ENCODE measurements around the gene SPO11.

SPO11 gene

DNA sequence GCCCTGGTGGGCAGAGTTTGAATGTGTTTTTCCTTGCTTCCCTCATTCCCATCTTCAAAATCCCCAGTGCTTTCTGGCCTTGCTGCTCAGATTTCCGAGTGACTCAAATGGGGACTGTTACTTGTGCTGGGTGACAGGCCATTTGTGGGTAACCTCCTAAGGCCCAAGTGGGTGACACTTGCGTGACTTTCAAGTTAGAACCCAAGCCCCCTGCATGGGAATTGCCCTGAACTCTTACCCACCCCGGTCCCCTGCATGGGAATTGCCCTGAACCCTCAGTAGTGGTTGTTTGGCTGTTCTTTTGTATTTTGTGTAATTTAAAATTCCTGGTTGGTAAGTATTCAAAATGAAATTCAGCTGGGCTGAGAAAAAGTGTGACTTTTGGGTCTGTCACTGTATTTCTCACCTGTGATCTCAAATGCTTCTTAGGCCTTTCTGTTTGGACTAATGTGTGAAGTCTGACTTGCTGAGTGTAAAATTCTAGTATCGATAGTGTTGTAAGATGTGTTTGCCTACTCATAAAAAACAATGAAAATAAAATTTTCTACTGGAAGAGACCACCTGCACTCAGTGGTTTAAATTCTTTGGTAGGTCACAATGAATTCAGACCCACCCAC is 49.2 kb downstream of the SPO11 start:
- Histone ChIP-seq H3K9ac (ENCODE audit: low read depth, low read length) (no peak overlapping the region), H3K36me3 (ENCODE audit: insufficient read depth, low read length) (peaks cover 58% of the 10 kb centered on the region), H3K27ac (ENCODE audit: low read depth, low read length) (no peak overlapping the region), H3K4me1 (ENCODE audit: insufficient read depth, low read length) (no peaks in the 10 kb centered on the region), H3K27me3 (ENCODE audit: insufficient read depth, low read length) (no peaks in the 10 kb centered on the region), H3K4me3 (ENCODE audit: low read length) (no peak overlapping the region), H3K9me3 (ENCODE audit: insufficient read depth, low read depth, low read length) (no peaks in the 10 kb centered on the region)
- 94% methylated on average over 3 of the region's 4 CpGs for WGBS

DNA sequence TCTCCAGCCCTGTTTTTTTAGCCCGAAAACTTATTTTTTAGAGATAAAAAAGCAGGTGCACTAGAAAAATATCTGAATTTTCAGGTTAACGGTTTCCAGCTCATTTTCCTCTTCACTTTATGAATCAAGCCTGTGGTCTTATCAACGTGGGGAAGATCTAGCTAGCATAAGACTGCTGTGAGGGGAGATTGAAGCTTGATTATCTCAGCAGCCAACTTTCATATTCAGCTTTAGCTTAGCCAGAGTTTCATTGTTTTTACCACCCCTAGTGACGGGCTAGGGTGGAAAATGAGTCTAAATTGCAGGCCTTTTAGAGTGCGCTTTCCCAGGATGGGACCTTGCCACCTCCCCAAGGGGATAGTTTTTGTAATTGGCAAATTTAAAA is 49.7 kb downstream of the SPO11 start:
- Histone ChIP-seq H3K4me3 (ENCODE audit: low read length) (no peak overlapping the region), H3K4me1 (ENCODE audit: insufficient read depth, low read length) (no peaks in the 10 kb centered on the region), H3K27ac (ENCODE audit: low read depth, low read length) (no peak overlapping the region), H3K9ac (ENCODE audit: low read depth, low read length) (no peak overlapping the region), H3K9me3 (ENCODE audit: insufficient read depth, low read depth, low read length) (no peaks in the 10 kb centered on the region), H3K27me3 (ENCODE audit: insufficient read depth, low read length) (no peaks in the 10 kb centered on the region), H3K36me3 (ENCODE audit: insufficient read depth, low read length) (peaks cover 55% of the 10 kb centered on the region)
- WGBS: 92% methylated on average over 5 of the region's 5 CpGs

DNA sequence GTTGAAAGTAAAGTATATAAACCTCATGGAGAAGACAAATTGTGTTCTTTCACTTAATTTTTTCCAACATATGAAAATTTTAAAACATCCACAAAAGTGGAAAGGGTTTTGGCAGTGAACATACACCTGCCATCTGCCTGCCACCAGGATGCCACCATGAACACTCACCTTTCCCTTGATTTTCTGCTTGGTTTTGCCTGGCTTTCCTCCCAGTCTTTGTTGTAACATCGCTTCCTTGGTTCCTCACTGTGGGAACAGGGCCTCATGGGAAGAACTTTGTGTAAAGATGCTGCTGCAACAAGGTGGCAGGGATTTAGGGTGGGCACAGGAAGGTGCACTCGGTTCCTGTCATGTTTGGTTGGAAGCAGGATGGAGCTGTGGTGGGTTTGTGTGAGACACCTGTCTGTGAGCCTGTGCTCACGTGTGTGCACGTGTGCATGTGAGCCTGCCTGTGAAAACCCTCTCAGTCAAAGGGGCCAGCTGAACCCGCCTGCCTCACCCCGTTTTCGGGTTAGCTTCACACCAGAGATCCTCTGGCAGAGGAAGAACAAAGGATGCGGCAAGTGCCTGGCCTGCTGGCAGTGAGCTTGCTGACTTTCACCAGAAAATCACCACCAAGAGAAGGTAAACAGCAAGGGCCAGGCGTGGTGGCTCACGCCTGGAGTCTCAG is 50.6 kb downstream of the SPO11 start:
- H3K9me3 ChIP-seq (ENCODE audit: insufficient read depth, low read depth, low read length): no peaks in the 10 kb centered on the region
- H3K4me3 ChIP-seq (ENCODE audit: low read length): no peak overlapping the region
- no peaks in the 10 kb centered on the region for H3K27me3 ChIP-seq (ENCODE audit: insufficient read depth, low read length)
- WGBS: 92% methylated on average over 10 of the region's 10 CpGs
- H3K27ac ChIP-seq (ENCODE audit: low read depth, low read length): no peak overlapping the region
- H3K9ac ChIP-seq (ENCODE audit: low read depth, low read length): no peak overlapping the region
- H3K36me3 ChIP-seq (ENCODE audit: insufficient read depth, low read length): peaks cover 46% of the 10 kb centered on the region
- H3K4me1 ChIP-seq (ENCODE audit: insufficient read depth, low read length): no peaks in the 10 kb centered on the region

DNA sequence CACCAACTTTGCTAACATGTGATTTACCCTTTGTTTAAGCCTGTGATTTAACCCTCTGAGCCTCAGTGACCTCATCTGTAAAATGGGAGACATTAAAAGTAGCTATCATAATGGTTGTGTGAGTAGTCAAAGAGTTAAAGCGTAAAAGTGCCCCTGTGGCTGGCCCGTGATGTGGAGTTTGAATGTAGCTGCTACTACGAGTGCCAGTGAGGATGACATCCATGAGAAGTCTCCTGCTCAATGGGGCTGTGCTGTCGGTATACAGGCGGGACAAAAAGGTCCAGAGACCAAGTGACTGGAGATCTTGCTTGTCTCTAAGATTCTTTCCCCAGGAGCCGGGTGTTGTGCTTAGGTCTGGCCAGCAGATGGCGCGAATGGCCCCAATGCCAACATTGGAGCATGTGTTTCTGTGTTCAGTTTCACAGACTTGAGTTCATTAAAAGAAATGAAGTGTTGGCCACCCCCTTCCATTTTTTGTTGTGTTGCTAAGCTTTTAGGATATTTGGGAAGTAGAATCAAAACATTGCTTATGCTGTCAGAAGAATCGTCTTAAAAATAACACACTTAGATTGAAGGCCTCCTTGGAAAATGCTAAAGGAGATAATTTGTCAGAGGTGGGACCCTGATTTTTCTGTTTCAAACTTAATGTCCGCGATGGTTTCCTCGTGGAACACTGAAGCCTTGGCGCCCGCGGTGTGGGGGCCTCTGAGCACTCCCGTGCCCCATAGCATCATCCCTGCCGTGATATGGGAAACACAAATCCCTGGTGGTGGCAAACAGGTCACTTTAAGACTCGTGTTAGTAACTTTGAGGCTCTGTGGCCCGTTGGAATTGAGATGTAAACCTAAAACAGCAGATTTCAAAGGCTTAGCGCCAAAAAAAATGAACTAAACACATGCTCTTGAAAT is 52.2 kb downstream of the SPO11 start:
- WGBS: 65% methylated on average over 20 of the region's 20 CpGs
- peaks cover 29% of the 10 kb centered on the region for H3K36me3 ChIP-seq (ENCODE audit: insufficient read depth, low read length)
- H3K9ac ChIP-seq (ENCODE audit: low read depth, low read length): no peak overlapping the region
- H3K27me3 ChIP-seq (ENCODE audit: insufficient read depth, low read length): no peaks in the 10 kb centered on the region
- no peak overlapping the region for H3K4me3 ChIP-seq (ENCODE audit: low read length)
- no peaks in the 10 kb centered on the region for H3K4me1 ChIP-seq (ENCODE audit: insufficient read depth, low read length)
- H3K9me3 ChIP-seq (ENCODE audit: insufficient read depth, low read depth, low read length): no peaks in the 10 kb centered on the region
- no peak overlapping the region for H3K27ac ChIP-seq (ENCODE audit: low read depth, low read length)

DNA sequence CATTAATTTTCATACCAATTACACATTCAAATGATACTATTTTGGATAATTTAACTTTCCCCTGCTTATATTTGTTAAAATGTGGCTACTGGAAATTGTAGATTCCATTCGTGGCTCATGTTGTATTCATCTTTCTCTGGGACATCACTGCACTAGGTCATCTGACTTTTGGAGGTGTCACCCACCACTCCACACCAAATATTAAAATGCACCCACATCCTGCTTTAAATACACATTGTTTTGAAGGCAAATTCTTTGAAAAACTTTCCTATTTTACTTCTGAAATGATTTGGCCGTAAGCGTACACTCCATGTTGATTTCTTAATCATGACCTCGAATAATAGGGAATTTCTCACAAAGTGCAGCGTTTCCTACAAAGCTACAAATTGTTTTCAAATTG is 52.9 kb downstream of the SPO11 start:
- Histone ChIP-seq H3K9ac (ENCODE audit: low read depth, low read length) (no peak overlapping the region), H3K9me3 (ENCODE audit: insufficient read depth, low read depth, low read length) (no peaks in the 10 kb centered on the region), H3K4me1 (ENCODE audit: insufficient read depth, low read length) (no peaks in the 10 kb centered on the region), H3K27me3 (ENCODE audit: insufficient read depth, low read length) (no peaks in the 10 kb centered on the region), H3K36me3 (ENCODE audit: insufficient read depth, low read length) (peaks cover 23% of the 10 kb centered on the region), H3K4me3 (ENCODE audit: low read length) (no peak overlapping the region), H3K27ac (ENCODE audit: low read depth, low read length) (no peak overlapping the region)
- WGBS: 93% methylated on average over 5 of the region's 5 CpGs

DNA sequence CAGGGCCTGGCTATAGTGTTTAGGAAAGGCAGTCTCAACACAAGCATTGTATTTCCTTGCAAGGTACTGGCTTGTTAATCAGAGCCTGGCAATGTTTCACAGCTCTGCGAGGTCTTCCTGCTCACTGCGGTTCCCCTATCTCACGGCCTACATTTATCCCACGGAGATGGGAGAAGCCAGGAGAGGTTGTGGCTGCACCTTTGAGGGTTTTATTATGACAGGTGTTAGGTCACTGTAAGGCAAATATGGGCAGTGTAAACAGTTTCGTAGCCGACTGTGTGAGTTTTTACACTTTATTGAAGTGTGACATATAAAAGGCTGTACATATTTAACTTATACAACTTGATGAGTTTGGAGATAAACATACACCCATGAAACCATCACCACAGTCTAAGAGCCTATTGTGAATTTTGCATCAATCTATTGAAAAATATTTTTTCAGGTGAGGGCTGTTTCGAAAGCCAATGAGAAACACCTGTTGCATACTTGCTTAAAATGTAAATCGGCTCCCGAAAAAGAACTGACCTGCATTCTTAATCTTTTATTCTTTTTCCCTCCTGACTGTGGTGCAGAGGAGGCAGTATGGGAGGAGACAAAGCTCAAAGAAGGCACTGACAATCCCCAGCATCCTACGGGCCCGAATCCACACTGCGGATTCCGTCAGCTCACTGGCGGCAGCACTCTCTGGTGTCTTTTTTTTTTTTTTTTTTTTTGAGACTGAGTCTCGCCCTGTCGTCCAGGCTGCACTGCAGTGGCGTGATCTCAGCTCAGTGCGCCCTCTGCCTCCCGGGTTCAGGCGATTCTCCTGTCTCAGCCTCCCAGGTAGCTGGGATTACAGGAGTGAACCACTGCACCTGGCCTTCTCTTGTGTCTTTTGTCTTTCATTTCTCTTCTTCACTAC is 54.1 kb downstream of the SPO11 start:
- Histone ChIP-seq H3K9me3 (ENCODE audit: insufficient read depth, low read depth, low read length) (no peaks in the 10 kb centered on the region), H3K27me3 (ENCODE audit: insufficient read depth, low read length) (no peaks in the 10 kb centered on the region), H3K4me1 (ENCODE audit: insufficient read depth, low read length) (no peaks in the 10 kb centered on the region), H3K4me3 (ENCODE audit: low read length) (no peak overlapping the region), H3K27ac (ENCODE audit: low read depth, low read length) (no peak overlapping the region), H3K36me3 (ENCODE audit: insufficient read depth, low read length) (peaks cover 11% of the 10 kb centered on the region), H3K9ac (ENCODE audit: low read depth, low read length) (no peak overlapping the region)
- 91% methylated on average over 20 of the region's 20 CpGs for WGBS

DNA sequence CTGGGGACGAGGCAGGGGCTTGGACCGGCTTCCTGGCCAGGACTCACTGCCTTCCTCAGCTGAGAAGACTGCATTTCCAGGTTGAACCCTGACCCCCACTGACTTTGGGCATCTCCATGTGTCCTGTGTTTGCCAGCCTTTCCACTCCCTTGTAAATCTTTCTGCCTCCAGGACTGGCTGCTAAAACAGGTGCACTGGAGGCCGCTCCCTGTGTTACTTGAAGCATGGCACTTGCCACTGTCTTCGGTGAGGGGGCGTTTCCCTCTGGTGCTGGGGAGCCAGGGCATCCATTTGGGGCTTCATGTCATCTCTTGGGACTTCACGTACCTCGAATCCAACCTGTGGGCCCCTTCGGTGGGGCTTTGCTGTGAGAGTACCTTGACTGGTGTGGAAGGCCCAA is 54.9 kb downstream of the SPO11 start:
- WGBS: 91% methylated on average over 8 of the region's 8 CpGs
- no peak overlapping the region for H3K27ac ChIP-seq (ENCODE audit: low read depth, low read length)
- no peak overlapping the region for H3K4me3 ChIP-seq (ENCODE audit: low read length)
- no peak overlapping the region for H3K9ac ChIP-seq (ENCODE audit: low read depth, low read length)
- H3K36me3 ChIP-seq (ENCODE audit: insufficient read depth, low read length): peaks cover 4% of the 10 kb centered on the region; the same call in 1 of the 2 replicates
- H3K9me3 ChIP-seq (ENCODE audit: insufficient read depth, low read depth, low read length): no peaks in the 10 kb centered on the region
- no peaks in the 10 kb centered on the region for H3K27me3 ChIP-seq (ENCODE audit: insufficient read depth, low read length)
- peaks cover under 1% of the 10 kb centered on the region; the same call in 1 of the 2 replicates for H3K4me1 ChIP-seq (ENCODE audit: insufficient read depth, low read length)

DNA sequence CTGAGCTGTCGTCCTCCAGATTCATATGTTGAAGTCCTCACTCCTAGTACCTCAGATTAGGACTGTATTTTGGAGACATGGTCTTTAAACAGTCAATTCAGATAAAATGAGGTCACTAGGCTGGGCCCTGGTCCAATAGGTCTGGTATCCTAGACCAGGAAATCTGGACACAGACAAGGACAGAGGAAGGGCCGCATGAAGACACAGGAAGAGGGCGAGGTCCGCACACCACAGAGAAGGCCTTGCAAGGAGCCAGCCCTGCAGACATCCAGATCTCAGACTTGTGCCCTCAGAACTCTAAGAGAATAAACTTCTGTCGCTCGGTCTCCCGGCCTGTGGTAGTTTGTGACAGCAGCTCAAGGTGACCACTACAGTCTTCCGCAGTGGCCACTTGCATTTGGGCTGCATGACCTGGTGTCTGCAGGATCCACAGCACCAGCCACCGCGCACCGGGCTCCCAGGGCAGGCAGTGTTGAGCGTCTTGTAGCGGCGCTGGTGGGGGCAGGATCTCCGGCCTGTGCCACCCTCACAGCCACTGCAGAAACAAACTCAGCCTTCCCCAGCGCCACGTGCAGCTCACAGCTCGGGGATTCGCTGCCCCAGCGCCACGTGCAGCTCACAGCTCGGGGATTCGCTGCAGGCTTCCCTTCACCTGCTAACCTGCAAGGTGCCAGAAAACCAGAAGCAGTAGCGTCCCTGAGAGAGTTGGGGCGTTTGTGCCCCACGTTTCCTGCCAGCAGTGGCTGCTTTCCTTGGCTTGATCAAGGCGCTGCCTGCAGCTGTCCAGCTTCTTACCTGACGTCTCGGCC is 55.6 kb downstream of the SPO11 start:
- H3K9ac ChIP-seq (ENCODE audit: low read depth, low read length): no peak overlapping the region
- H3K27ac ChIP-seq (ENCODE audit: low read depth, low read length): no peak overlapping the region
- peaks cover 7% of the 10 kb centered on the region for H3K27me3 ChIP-seq (ENCODE audit: insufficient read depth, low read length)
- H3K36me3 ChIP-seq (ENCODE audit: insufficient read depth, low read length): no peaks in the 10 kb centered on the region
- H3K4me1 ChIP-seq (ENCODE audit: insufficient read depth, low read length): peaks cover 7% of the 10 kb centered on the region; the same call in 1 of the 2 replicates
- H3K9me3 ChIP-seq (ENCODE audit: insufficient read depth, low read depth, low read length): no peaks in the 10 kb centered on the region
- H3K4me3 ChIP-seq (ENCODE audit: low read length): no peak overlapping the region
- WGBS: 95% methylated on average over 29 of the region's 29 CpGs

DNA sequence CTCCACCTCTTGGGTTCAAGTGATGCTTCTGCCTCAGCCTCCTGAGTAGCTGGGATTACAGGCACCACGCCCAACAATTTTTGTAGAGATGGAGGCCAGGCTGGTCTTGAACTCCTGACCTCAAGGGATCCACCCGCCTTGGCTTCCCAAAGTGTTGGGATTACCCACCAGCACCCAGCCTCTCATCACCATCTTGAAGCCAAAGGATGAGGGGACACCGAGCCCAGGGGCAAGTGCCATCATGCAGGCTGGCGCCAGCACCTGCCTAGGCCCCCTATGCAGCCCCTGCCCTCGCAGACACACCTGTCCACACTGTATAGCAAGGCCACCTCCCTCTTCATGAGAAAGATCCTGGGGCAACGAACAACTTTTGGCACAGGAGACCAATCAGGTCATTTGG is 56.3 kb downstream of the SPO11 start:
- Histone ChIP-seq H3K9me3 (ENCODE audit: insufficient read depth, low read depth, low read length) (no peaks in the 10 kb centered on the region), H3K27ac (ENCODE audit: low read depth, low read length) (no peak overlapping the region), H3K27me3 (ENCODE audit: insufficient read depth, low read length) (peaks cover 12% of the 10 kb centered on the region), H3K9ac (ENCODE audit: low read depth, low read length) (no peak overlapping the region), H3K4me1 (ENCODE audit: insufficient read depth, low read length) (peaks cover 12% of the 10 kb centered on the region; the same call in 1 of the 2 replicates), H3K36me3 (ENCODE audit: insufficient read depth, low read length) (no peaks in the 10 kb centered on the region), H3K4me3 (ENCODE audit: low read length) (no peak overlapping the region)
- 90% methylated on average over 6 of the region's 6 CpGs for WGBS

DNA sequence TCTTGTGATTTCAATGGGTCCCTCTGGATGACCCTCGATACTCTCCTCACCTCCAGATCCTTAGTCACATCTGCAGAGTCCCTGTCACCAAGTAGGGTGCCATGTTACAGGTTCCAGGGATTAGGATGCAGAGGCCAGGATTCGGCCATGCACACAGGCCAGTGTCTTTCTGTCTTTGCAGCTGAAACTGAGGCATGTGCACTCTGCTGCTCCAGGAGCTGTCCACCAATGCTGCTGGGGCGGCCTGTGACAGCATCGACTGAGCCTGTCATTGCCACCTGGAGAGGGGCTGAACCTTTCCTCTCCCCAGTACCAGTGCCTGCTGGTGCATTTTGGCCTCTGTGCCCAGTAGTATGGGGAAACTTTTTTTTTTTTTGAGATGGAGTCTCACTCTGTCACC is 57.2 kb downstream of the SPO11 start:
- no peak overlapping the region for H3K4me3 ChIP-seq (ENCODE audit: low read length)
- H3K36me3 ChIP-seq (ENCODE audit: insufficient read depth, low read length): no peaks in the 10 kb centered on the region
- H3K9me3 ChIP-seq (ENCODE audit: insufficient read depth, low read depth, low read length): no peaks in the 10 kb centered on the region
- no peak overlapping the region for H3K9ac ChIP-seq (ENCODE audit: low read depth, low read length)
- peaks cover 12% of the 10 kb centered on the region; the same call in 1 of the 2 replicates for H3K4me1 ChIP-seq (ENCODE audit: insufficient read depth, low read length)
- peaks cover 12% of the 10 kb centered on the region for H3K27me3 ChIP-seq (ENCODE audit: insufficient read depth, low read length)
- H3K27ac ChIP-seq (ENCODE audit: low read depth, low read length): no peak overlapping the region
- 95% methylated on average over 4 of the region's 4 CpGs for WGBS
